ENCODE results near the gene ERC2.

Gene ERC2

GRCh38 chr3:55477306-55478303 is 990.7 kb downstream of the ERC2 start:
- no peak for DNase-seq (ENCODE audit: low read depth, low spot score)

- DNase-seq (ENCODE audit: low read depth, low spot score): no peak
Measured at GRCh38 chr3:55476515-55476914, 991.8 kb downstream of the ERC2 start.

- DNase-seq (ENCODE audit: low read depth, low spot score): no peak
Measured at GRCh38 chr3:55474213-55474632, 994.0 kb downstream of the ERC2 start.

- no peak for DNase-seq (ENCODE audit: low read depth, low spot score)
Measured at GRCh38 chr3:55473788-55474187, 994.5 kb downstream of the ERC2 start.

GRCh38 chr3:55471522-55472280 is 996.6 kb downstream of the ERC2 start:
- no peak for DNase-seq (ENCODE audit: low read depth, low spot score)

GRCh38 chr3:55471084-55471483 is 997.2 kb downstream of the ERC2 start:
- DNase-seq (ENCODE audit: low read depth, low spot score): no peak

- DNase-seq (ENCODE audit: low read depth, low spot score): no peak
Measured at GRCh38 chr3:55469957-55470526, 998.2 kb downstream of the ERC2 start.

- no peak for DNase-seq (ENCODE audit: low read depth, low spot score)
Measured at GRCh38 chr3:55468251-55468650, 1000.0 kb downstream of the ERC2 start.

GRCh38 chr3:55467099-55467498 is 1001.2 kb downstream of the ERC2 start:
- DNase-seq (ENCODE audit: low read depth, low spot score): no peak

- no peak for DNase-seq (ENCODE audit: low read depth, low spot score)
Measured at GRCh38 chr3:55466526-55466925, 1001.7 kb downstream of the ERC2 start.

- DNase-seq (ENCODE audit: low read depth, low spot score): no peak
Measured at GRCh38 chr3:55461896-55462295, 1006.4 kb downstream of the ERC2 start.

- DNase-seq (ENCODE audit: low read depth, low spot score): no peak
Measured at GRCh38 chr3:55459838-55460237, 1008.4 kb downstream of the ERC2 start.
